ENCODE results near the gene WAPL. TPM values are rescaled to one million over a fixed set of nuclear protein-coding genes. Genes with fewer than 3 reads are reported as not detected.

The WAPL gene
- total and polyA plus RNA-seq, 2 of the 8 experiments (the other 6 are each of a cell fraction or from before 2014, with no cell fraction given) = 12.8 to 48.1 TPM

DNA sequence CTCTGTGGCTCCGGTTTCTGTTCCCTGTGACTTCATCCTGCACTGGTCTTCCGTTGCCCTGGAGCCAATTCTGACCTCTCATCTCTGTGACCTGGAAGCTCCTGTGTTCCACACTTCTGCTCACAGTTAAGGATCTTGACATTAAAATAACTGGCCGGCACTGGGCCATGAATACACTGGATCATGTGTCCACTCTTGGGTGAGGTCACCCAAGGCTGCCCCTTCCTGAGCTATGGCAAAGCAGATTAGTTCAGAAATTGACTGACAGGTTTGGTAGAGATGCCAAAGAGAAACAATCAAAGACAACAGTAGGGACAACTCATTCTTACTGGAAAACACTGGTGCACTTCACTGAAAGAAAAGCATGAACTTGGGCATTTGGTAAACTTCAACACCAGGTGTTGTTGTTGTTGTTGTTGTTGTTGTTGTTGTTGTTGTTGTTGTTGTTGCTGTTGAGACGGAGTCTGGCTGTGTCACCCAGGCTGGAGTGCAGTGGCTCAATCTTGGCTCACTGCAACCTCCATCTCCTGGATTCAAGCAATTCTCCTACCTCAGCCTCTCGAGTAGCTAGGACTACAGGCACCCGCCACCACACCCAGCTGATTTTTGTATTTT, 118.3 kb downstream of the WAPL start:
- DNase-seq (ENCODE audit: low read depth in 1 of 2, low spot score in 2 of 2) (no peak), FAIRE-seq (no peak)
- Histone ChIP-seq H3K27me3 (replicated peaks in 1 of 4; ENCODE audit: control insufficient read depth in 3 of 4, extremely low read depth in 1 of 4, insufficient read depth in 3 of 4, low read length in 3 of 4) (peaks cover 8 to 34% (median 31%) of the 10 kb centered on the region in 4 experiments), H3K36me3 (ENCODE audit: control insufficient read depth in 2 of 4, insufficient read depth in 4 of 4, low read length in 3 of 4) (no peaks in the 10 kb centered on the region), H2BK120ac (replicated peaks; ENCODE audit: low read depth, low read length) (no peak overlapping the region), H2BK12ac (ENCODE audit: low read depth, low read length) (no peak overlapping the region; the same call in 1 of the 2 replicates), H3K23me2 (ENCODE audit: low read depth, low read length) (peaks cover 14% of the 10 kb centered on the region; the same call in 1 of the 2 replicates), H3K4me1 (replicated peaks in 1 of 4; ENCODE audit: control insufficient read depth in 3 of 4, insufficient read depth in 4 of 4, low read length in 3 of 4) (peaks cover 0 to 7% (median 5%) of the 10 kb centered on the region in 4 experiments; a peak in 6 of 7 replicates), H3K18ac (ENCODE audit: extremely low read depth, low read length) (no peak overlapping the region), H3K79me2 (ENCODE audit: control insufficient read depth in 1 of 2, insufficient read depth in 2 of 2, low read length in 2 of 2) (no peaks in the 10 kb centered on the region), H3K9me3 (ENCODE audit: insufficient read depth in 2 of 2, low read depth in 1 of 2, low read length in 1 of 2) (no peaks in the 10 kb centered on the region), H3K4ac (replicated peaks; ENCODE audit: insufficient read length, low read depth, low read length) (no peak overlapping the region), H2BK20ac (ENCODE audit: low read length) (no peak overlapping the region), H3K79me1 (ENCODE audit: low read depth, low read length) (no peaks in the 10 kb centered on the region), H2AFZ (ENCODE audit: low read length) (no peak overlapping the region; the same call in 1 of the 2 replicates), H4K8ac (ENCODE audit: extremely low read depth, insufficient read depth, low read length) (no peak overlapping the region), H2BK15ac (ENCODE audit: low read length) (no peak overlapping the region), H3K9ac (replicated peaks in 1 of 4; ENCODE audit: extremely low read depth in 1 of 4, low read depth in 3 of 4, low read length in 3 of 4) (no peak overlapping the region), H4K91ac (replicated peaks; ENCODE audit: insufficient read length, low read length) (no peak overlapping the region), H4K5ac (ENCODE audit: insufficient read length, low read depth, low read length) (no peak overlapping the region), H4K20me1 (replicated peaks in 1 of 2; ENCODE audit: control insufficient read depth in 1 of 2, insufficient read depth in 2 of 2, low read length in 2 of 2) (no peaks in the 10 kb centered on the region), H3K27ac (ENCODE audit: low read depth, low read length) (no peak overlapping the region), H3K14ac (ENCODE audit: insufficient read length) (no peak overlapping the region), H3K4me2 (ENCODE audit: insufficient read depth in 1 of 2, low read depth in 2 of 2, low read length in 2 of 2) (peak overlapping the region in 1 of 2 experiments; percentile 63; a peak in 1 of 4 replicates), H3K4me3 (ENCODE audit: extremely low read depth in 1 of 4, insufficient read depth in 2 of 4, low read depth in 3 of 4, low read length in 4 of 4) (no peak overlapping the region), H3K23ac (ENCODE audit: insufficient read length) (no peak overlapping the region), H2BK5ac (ENCODE audit: low read depth, low read length) (no peak overlapping the region), H2AK5ac (ENCODE audit: low read depth, low read length) (no peak overlapping the region), H3K56ac (replicated peaks; ENCODE audit: insufficient read length, low read depth, low read length) (no peak overlapping the region)
- TF ChIP-seq GABPA (IDR thresholded peaks at IDR 0.05; ENCODE audit: borderline replicate concordance, insufficient read depth, low read length) (no peak), GTF2F1 (IDR thresholded peaks at IDR 0.05; ENCODE audit: borderline replicate concordance, low read depth, low read length) (no peak), NANOG (IDR thresholded peaks at IDR 0.05; ENCODE audit: insufficient read depth, low read depth, low read length, poor library complexity, severe bottlenecking) (no peak), BACH1 (IDR thresholded peaks at IDR 0.05; ENCODE audit: low read length) (no peak), SP2 (IDR thresholded peaks at IDR 0.05; ENCODE audit: low read length) (no peak), CTCF (IDR thresholded peaks at IDR 0.05; ENCODE audit: control extremely low read depth in 1 of 3, insufficient read depth in 1 of 3, low read depth in 1 of 3, low read length in 3 of 3) (no peak), EGR1 (IDR thresholded peaks at IDR 0.05; ENCODE audit: borderline replicate concordance, low read depth, low read length) (no peak), POU5F1 (IDR thresholded peaks at IDR 0.05; ENCODE audit: low read depth, low read length) (no peak)
- TF ChIP-seq, protein P1, sequence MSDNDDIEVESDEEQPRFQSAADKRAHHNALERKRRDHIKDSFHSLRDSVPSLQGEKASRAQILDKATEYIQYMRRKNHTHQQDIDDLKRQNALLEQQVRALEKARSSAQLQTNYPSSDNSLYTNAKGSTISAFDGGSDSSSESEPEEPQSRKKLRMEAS (IDR thresholded peaks at IDR 0.05) = no peak
- ChIA-PET CTCF (ENCODE audit: partially characterized antibody) (interaction anchor here (0.8 to 5.5 kb wide), 7 partner anchors 14 to 261 kb away, joined by 3 to 61 read pairs (median 4); no protein-coding TSS in a partner anchor), POLR2A (ENCODE audit: partially characterized antibody) (interaction anchor here (1.1 to 4.5 kb wide), 2 partner anchors 15 to 102 kb away, joined by 3 to 30 read pairs; no protein-coding TSS in a partner anchor)
- WGBS, 2 experiments (ENCODE audit: extremely low coverage in 1 of 2, insufficient coverage in 1 of 2, insufficient read length in 1 of 2, insufficient replicate concordance in 2 of 2, low coverage in 1 of 2, low lambda C conversion rate in 2 of 2, missing lambda C conversion rate in 1 of 2) = 87% methylated on average over 6 of the region's 6 CpGs; no CpG with 5 or more reads in 1 of the 2 experiments

Data from H1 (cell line).